Measurements from ENCODE around the gene SMIM32.

DNA sequence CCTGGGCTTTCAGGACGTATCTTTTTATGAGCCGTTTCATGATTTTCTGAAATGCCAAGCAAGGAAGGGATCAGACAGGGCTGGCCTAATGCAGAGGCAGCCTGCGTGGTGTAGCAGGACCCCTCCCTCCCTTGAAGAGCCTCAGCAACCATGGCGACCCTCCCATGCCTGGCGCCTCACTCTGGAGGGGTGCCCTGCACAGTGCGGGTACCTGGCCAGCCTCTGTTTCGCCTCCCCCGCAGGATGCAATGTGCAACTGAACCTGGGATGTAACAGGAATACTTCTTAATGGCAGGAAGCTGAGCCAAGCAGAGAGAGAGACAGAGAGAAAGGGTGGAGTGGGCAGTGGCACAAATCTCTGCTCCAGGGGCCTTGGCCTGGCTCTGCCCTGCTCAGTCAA is 23.3 kb upstream of the SMIM32 start:
- TF ChIP-seq, protein P1, sequence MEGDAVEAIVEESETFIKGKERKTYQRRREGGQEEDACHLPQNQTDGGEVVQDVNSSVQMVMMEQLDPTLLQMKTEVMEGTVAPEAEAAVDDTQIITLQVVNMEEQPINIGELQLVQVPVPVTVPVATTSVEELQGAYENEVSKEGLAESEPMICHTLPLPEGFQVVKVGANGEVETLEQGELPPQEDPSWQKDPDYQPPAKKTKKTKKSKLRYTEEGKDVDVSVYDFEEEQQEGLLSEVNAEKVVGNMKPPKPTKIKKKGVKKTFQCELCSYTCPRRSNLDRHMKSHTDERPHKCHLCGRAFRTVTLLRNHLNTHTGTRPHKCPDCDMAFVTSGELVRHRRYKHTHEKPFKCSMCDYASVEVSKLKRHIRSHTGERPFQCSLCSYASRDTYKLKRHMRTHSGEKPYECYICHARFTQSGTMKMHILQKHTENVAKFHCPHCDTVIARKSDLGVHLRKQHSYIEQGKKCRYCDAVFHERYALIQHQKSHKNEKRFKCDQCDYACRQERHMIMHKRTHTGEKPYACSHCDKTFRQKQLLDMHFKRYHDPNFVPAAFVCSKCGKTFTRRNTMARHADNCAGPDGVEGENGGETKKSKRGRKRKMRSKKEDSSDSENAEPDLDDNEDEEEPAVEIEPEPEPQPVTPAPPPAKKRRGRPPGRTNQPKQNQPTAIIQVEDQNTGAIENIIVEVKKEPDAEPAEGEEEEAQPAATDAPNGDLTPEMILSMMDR (IDR thresholded peaks at IDR 0.05) = no peak
- no peak for TF ChIP-seq ZFX (IDR thresholded peaks at IDR 0.05; ENCODE audit: borderline replicate concordance)

Measured in 22Rv1 (cell line).